Mammary epithelial cell (primary cell): ENCODE results near the gene ATP8B4.

Experiments
- EZH2 ChIP-seq: IDR thresholded peaks from 2 replicates; pipeline ENCODE4 v1.6.1; 2012; ENCODE audit warnings: low read length, inconsistent platforms, borderline replicate concordance
- TF ChIP-seq, protein P1 (sequence below), 2 donors: IDR thresholded peaks in 1 of 2; conservative IDR thresholded peaks in 1 of 2; 2 replicates each; pipeline ENCODE4 v1.5.1; 2011 to 2012; ENCODE audit warnings: inconsistent platforms in 2 of 2, low read length in 2 of 2, mild to moderate bottlenecking in 2 of 2, control low read depth in 1 of 2, low read depth in 1 of 2; ENCODE audit not compliant: insufficient read depth in 1 of 2; ENCODE audit errors: extremely low read depth in 1 of 2

DNA sequence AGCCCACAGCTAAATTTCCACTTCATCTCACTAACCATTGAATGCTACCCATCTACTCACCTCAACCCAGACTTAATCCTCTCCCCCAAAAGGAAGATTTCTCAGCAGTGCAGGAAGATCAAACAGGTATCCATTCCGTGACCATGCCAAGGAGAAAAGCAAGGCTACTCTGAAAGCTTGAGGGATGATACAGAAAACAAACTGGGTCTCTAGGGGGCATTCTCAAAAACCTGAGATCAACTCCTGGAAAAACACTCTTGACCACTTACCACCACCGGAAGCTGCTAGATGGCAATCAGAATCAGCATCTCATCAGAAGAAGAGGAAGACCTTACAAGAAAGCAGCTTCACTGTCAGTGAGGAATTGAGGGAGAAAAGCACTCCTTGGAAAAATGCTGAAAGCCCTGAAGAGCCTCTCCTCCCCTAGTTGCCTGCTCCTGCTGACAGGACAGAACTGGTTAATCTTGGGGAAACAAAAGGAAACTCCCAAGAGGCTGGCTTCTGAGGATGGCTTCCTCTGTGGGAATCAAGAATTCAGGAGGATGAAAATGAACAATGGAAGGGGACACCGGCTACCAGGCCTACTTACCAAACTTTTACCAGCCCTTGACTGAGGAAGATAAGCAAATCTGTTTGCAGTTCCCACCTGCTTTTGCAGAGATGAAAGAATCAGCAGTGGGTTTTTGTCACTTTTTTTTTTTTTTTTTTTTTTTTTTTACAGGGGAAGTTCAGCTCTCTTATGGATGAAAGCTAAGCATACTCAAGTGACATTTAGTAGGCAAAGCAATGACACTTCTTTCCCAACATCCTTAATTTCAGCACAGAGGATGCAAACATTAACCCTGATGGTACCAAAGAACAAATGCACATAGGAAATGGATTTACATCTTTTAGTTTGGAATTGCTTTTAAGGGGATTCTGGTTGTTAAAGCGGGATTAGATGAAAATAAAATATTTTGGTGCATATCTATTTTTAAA is at the start of gene ATP8B4:
- TF ChIP-seq, protein P1, sequence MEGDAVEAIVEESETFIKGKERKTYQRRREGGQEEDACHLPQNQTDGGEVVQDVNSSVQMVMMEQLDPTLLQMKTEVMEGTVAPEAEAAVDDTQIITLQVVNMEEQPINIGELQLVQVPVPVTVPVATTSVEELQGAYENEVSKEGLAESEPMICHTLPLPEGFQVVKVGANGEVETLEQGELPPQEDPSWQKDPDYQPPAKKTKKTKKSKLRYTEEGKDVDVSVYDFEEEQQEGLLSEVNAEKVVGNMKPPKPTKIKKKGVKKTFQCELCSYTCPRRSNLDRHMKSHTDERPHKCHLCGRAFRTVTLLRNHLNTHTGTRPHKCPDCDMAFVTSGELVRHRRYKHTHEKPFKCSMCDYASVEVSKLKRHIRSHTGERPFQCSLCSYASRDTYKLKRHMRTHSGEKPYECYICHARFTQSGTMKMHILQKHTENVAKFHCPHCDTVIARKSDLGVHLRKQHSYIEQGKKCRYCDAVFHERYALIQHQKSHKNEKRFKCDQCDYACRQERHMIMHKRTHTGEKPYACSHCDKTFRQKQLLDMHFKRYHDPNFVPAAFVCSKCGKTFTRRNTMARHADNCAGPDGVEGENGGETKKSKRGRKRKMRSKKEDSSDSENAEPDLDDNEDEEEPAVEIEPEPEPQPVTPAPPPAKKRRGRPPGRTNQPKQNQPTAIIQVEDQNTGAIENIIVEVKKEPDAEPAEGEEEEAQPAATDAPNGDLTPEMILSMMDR (conservative IDR thresholded peaks at IDR 0.05 in 1 of 2, IDR thresholded peaks at IDR 0.05 in 1 of 2; ENCODE audit: extremely low read depth in 1 of 2, insufficient read depth in 1 of 2, low read depth in 1 of 2, low read length in 2 of 2): no peak
- no peak for TF ChIP-seq EZH2
